GM21390 (cell line): ENCODE measurements around the gene PLD6.
"Not testable (repeated sequence)": the region's sequence is repeated elsewhere in the genome, so short reads cannot be mapped to it uniquely, and the experiment has no call there.

Experiments
- ATAC-seq: cut with Tn5 transposase; IDR thresholded peaks from one replicate; pipeline ENCODE4 v1.9.1; 2021; ENCODE audit not compliant: unreplicated experiment

Gene PLD6

DNA sequence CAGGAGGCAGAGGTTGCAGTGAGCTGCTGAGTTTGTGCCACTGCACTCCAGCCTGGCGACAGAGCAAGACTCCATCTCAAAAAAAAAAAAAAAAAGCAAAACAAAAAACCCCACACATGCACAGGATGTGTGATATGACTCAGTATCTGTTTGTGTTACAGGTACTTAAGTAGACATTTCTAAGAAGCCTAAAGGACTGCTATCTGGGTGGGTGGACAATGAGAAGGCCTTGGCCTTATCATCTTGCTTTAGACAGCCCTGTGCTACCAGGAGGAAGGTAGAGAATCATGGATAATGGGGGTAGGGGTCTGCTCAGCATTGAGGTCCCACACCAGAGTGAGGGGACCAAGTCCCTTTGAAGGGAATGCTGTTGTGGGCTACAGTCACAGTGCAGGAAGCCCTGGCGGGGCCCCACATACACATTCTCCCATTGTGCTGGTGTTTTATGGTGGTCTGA, 26.7 kb downstream of the PLD6 start:
- no peak for ATAC-seq

DNA sequence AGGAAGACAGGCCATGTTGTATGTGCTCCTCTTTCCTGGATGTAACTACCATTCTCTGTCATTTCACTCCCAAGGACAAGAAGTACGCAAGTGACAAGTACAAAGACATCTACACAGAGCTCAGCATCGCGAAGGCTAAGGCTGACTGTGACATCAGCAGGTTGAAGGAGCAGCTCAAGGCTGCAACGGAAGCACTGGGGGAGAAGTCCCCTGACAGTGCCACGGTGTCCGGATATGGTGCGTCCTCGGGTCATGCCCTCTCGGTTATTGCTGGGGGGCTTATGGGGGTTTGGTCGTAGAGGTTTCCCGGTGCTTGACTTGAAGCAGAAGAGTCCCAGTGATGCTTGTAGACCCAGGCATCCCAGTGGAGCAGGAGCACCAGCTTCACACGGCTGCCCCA, 29.0 kb downstream of the PLD6 start:
- ATAC-seq = no peak

DNA sequence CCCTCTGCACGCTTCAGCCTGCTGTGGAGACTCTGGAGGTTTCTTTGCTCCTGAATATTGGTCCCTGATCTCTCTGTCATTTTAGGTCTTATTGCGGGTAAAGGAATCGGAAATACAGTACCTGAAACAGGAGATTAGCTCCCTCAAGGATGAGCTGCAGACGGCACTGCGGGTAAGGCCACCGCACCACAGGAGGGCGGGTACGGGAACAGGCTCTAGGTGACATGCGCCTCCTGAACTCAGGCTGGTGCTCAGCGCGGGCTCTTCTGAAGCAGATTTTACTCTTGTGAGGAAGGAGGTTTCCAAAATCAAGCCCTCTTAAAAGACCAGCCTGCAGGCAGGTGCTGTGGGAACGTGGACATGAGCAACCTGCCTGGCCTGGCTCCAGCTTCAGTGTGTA, 29.8 kb downstream of the PLD6 start:
- no peak for ATAC-seq

DNA sequence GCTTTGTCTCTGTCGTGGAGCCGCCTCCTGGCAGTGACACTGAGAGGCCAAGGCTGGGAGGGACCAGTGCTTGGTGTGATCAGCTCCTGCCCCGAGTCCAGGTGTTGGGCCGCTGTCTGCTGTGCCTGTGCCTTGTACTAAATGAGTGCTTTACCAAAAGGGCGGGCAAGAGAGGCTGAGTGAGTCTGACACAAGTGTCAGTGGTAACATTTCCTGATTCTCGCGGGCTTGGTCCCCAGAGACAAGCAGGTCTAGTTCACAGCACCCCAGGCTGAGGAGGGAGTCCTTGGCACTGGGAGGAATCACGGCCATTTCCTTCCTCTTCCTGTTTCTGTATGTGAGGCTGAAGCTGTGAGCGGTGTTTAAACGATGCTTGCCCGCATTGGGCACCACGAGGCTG, 30.2 kb downstream of the PLD6 start:
- no peak for ATAC-seq

DNA sequence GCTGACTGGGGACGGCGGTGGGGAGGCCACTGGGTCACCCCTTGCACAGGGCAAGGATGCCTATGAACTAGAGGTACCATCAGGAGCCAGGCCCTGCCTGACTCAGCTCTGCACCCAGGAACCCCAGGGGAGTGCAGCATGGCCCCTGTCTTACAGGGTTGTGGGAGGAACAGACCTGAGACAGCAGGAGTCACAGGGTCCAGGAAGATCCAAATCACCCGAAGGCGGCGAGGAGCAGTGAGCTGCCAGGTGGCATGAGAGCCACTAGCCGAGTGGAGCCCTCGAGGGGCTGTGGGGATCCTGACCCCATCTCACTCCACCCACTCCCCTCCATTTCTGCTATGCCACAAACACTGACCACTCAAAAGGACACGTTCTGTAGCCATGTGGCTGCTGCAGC, 30.8 kb downstream of the PLD6 start:
- ATAC-seq = no peak

DNA sequence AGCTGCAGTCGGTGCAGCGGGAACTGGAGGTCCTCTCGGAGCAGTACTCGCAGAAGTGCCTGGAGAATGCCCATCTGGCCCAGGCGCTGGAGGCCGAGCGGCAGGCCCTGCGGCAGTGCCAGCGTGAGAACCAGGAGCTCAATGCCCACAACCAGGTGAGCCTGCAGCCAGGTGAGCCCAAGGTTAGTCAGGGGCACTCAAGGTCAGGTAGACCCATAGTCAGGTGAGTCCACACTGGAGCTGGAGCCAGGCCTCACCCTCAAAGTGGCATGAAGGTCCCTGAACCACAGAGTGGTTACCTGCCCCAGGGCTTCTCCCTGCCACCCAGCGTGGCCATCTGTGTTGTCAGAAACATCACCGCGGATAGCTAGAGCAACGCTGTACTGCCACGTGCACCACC, 32.2 kb downstream of the PLD6 start:
- no peak for ATAC-seq

DNA sequence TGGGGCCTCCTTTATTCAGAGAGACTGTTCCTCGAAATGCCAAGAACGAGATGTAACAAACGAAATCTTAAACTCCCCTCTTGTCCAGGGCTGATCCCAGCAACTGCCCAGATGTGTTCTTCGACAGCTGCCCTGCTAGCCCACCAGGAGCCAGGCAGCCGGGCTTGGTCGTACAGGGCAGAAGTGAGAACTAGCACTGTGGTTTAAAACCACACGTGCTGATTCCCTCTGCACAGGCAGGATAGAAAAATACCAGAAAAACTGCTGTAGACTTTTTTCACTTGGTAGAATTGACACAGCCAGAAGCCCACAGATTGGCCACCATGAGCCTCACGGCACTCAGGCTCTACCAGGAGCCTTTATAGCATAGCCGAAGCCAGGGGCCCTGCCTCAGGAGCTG, 33.1 kb downstream of the PLD6 start:
- ATAC-seq = no peak

DNA sequence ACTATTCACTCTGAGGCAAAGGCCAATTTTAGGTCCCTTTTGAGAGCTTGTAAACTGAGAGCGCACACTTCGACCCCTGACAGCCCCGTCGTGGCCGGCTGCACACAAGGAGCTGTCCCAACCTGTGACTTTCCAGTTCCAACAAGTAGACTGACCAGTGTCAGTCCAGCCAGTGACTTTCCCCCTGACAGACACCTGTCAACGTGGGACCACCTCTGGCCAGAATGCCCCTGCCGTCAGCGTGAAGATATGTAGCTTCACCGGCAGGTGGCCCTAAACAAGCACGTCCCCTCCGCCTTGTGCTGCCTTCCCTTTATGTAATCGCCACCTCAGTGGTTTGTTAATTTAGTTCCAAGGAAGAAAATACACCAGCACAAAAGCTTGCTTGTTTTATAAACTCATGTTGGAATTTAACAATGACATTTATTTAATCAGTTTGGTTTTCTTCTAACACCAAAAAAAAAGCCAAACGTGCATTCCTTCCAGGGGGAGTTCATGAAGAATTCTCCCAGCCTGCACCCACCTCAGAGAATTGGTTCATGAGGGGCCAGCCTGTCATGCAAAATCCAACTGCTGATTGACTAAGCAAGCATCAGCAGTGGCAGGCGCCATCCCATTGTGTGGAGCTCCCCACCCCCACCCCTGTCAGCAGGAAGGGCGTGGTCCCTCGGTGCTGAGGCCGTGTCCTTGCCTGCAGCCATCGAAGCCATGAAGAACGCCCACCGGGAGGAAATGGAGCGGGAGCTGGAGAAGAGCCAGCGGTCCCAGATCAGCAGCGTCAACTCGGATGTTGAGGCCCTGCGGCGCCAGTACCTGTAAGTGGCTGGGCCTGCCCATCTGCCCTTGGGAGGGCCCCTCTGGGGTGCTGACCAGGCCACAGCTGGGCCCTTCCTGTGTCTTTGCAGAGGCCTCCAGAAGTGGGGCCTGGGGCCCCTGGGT, 33.9 kb downstream of the PLD6 start:
- ATAC-seq = no peak

DNA sequence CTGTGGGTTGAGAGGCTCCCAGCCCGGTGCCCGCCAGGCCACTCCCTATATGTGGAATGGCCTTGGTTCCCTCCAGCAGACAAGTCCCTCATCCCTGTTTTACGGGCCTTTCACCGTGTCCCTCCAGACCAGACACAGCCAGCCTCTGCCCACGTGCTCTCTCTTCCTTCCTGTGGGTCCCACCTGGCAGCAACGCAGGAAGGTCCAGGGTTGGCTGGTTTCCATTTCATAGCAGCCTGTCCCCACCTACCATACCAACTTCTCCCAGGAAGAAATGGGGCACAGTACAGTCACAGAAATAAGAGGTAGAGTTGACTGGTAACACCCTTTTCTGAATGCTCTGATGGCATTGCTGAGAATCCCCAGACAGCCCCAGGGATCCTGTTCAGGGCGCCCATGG, 34.9 kb downstream of the PLD6 start:
- ATAC-seq = no peak

DNA sequence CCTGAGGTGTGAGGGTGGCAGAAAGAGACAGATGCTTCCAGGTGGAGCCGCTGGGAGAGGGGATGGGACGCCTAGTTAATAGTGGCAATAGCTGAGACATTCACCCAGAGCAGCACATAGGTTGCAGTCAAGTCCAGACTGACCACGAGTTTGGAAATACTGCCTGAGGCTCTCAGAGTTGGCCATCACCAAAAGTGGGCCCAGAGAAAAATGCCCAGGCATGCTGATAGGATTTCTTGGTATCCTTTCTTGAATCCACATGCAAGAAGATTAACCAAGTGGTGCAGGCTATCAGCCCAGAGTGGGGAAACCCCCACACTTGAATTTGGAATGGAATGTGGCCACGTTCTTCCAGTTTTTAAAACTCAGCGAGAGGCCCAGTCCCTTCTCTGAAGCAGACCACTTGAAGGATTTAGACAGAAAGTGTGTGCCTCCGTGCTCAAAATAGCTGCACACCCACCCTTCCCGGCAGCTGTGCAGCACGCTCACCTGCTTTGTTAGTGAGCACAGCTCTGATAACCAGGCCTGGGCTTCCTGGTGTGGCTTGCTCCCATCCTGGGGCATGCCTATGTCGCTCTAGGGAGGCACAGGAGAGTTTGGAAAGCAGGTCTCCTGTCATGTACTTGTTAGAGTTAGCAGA, 35.7 kb downstream of the PLD6 start:
- ATAC-seq = no peak

DNA sequence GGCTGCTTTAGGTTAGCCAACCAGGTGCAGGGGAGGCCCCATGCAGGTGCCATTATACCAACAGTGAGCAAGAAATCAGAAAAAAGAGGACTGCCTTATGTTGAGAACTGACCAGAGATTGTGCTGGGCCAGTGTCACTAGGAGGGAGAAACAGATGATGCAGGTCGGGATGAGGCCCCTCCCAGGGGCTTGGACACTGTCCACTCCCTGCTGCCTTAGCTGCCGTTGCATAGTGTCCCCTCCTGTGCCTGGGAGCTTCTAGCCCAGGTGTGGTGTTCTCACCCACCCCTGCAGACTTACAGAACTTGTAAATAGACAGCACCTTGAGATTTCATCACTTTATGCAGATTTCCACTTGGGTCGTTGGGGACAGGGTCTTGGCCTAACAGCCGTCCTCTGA, 36.7 kb downstream of the PLD6 start:
- ATAC-seq = no peak

DNA sequence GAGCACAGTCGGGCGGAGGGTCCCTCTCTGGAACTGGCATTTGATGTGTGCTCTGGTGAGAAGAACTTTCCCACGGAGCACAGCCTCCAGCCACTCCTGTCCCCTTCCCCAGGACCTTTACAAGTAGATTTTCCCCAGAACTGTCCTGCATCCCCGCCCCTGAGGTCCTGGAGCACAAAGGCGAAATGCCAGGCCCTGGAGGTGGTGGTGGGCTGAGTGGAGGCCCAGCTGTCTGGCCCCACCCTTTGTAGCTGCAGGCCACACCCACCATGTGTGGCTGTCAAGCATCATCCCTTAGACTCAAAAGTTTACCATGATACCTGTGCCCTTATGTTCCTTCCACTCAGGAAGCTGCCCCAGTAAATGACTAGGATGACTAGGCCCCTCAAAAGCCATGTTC, 37.7 kb downstream of the PLD6 start:
- ATAC-seq = no peak

DNA sequence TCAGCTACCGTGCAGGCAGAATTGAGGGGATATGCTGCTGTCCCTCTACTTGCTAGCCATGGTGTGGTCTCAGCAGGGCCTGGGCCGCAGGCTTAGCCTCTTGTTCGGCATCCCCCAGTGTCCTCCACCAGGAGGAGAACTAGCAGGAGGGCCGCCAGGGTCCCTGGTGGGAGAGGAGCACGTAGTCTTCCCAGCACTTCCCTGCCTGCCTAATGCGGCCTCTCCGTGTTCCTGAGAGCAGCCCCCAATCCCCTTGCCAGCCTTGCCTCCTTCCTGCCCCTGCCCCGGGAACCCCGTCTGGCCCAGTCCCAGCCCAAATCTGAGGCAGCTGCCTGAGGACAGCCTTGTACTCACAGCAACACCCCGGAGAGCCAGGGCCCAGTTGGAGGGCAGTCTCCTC, 38.1 kb downstream of the PLD6 start:
- ATAC-seq = no peak

DNA sequence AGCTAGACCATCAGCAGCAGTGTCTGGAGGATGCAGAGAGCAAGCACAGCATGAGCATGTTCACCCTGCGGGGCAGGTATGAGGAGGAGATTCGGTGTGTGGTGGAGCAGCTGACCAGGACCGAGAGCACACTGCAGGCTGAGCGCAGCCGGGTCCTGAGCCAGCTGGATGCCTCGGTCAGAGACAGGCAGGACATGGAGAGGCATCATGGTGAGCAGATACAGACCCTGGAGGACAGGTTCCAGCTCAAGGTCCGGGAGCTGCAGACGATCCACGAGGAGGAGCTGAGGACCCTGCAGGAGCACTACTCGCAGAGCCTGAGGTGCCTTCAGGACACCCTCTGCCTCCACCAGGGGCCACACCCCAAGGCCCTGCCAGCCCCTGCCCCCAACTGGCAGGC, 38.8 kb downstream of the PLD6 start:
- ATAC-seq = no peak

DNA sequence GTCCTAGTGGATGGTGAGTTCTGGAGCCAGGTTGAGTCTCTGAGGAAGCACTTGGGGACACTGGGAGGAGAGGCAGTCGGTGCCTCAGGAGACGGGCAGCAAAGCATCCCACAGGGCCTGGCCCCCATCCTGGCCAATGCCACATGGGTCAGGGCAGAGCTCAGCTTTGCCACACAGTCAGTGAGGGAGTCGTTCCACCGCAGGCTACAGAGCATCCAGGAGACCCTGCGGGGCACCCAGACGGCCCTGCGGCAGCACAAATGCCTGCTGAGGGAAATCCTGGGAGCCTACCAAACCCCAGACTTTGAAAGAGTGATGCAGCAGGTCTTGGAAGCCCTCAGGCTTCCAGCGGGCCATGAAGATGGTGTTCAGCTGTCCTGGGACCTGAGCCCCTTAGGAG, 39.7 kb downstream of the PLD6 start:
- ATAC-seq = no peak

DNA sequence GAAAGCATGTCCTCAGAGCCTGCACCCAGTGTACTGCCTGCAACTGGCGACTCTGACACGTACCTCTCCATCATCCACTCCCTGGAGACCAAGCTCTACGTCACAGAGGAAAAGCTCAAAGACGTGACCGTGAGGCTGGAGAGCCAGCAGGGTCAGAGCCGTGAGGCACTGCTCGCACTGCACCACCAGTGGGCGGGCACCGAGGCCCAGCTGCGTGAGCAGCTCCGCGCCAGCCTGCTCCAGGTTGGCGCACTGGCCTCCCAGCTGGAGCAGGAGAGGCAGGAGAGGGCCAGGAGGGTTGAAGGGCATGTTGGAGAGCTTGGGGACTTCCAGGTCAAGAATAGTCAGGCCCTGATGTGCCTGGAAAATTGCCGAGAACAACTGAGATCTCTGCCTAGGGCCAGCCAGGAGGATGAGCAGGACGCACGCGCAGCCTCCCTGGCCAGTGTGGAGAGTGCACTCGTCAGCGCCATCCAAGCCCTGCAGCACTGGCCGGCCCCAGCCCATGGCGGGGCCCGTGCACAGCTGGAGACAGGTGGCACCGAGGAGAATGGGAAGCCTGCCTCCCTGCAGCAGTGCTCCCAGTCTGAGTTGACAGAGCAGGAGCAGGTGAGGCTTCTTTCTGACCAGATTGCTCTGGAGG, 40.3 kb downstream of the PLD6 start:
- ATAC-seq = no peak

DNA sequence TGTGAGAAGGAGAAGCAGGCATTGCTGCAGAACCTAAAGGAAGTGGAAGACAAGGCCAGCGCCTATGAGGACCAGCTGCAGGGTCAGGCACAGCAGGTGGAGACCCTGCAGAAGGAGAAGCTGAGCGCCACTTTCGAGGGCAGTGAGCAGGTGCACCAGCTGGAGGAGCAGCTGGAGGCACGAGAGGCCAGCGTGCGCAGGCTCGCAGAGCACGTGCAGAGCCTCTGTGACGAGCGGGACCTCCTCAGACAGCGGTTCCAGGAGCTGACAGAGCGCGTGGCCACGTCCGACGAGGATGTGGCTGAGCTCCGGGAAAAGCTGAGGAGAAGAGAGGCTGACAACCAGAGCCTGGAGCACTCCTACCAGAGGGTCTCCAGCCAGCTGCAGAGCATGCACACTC, 41.5 kb downstream of the PLD6 start:
- no peak for ATAC-seq

DNA sequence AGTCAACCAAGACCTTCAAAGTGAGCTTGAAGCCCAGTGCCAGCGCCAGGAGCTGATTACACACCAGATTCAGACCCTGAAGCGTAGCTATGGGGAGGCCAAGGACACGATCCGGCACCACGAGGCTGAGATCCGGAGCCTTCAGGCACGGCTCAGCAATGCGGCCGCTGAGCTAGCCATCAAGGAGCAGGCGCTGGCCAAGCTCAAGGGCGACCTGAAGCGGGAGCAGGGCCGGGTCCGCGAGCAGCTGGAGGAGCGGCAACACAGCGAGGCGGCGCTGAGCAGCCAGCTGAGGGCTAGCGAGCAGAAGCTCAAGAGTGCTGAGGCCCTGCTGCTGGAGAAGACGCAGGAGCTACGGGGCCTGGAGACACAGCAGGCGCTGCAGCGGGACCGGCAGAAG, 42.0 kb downstream of the PLD6 start:
- no peak for ATAC-seq

DNA sequence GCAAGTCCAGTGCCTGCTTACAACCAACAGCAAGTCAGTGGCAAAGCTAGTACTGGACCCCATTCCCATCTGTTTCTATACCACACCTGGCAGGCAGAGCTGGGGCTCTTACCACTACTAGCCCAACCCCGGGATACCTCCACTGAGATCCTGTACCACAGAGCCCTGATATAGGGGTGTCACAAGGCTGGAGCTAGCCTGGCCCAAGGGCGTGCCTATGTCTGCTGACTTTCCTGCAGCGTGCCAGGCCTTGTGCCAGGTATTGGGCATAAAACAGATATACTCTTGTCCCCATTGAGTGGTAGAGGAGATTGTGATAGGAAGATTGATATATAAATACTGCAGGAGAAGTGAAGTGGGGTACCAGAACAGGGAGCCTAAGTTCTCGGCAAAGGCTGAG, 44.4 kb downstream of the PLD6 start:
- ATAC-seq = no peak

DNA sequence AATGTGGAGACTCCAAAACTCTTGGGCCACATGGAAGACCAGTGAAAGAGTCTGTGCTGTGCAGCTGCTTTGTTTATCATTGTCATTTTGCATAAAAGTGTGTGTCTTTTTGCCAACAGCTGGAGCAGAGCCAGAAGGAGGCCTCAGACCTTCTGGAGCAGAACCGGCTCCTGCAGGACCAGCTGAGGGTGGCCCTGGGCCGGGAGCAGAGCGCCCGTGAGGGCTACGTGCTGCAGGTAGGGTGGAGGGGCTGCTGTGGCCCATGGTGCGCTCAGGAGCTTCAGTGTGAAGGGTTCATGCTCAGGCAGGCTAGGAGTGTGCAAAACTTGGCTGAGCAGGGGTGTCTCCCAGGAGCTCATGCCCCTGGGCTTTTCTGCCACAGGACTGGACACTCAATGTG, 45.0 kb downstream of the PLD6 start:
- ATAC-seq = no peak

DNA sequence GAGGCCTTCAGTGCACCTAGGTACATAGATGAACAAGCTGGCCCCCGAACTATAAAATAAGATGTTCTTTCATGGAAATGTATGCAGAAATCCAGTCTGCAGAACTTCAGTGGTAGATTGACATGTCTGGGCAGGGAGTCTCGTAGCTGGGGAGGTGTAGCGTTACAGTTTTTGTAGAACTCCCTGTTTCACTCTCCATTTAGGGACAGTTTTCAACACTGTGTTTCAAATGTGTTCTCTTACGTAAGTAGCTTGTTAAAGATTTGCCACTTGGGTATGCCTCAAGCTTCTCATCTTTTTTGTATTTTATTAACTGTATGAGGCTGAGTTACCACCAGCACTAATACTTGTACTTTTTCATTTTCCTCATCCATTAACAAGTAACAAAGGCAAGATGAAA, 46.6 kb downstream of the PLD6 start:
- no peak for ATAC-seq

DNA sequence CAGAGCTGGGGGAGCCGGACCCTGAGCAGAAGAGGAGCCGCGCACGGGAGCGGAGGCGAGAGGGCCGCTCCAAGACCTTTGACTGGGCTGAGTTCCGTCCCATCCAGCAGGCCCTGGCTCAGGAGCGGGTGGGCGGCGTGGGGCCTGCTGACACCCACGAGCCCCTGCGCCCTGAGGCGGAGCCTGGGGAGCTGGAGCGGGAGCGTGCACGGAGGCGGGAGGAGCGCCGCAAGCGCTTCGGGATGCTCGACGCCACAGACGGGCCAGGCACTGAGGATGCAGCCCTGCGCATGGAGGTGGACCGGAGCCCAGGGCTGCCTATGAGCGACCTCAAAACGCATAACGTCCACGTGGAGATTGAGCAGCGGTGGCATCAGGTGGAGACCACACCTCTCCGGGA, 47.6 kb downstream of the PLD6 start:
- ATAC-seq = not testable (repeated sequence)
